ENCODE results near the gene BRSK2.

Gene BRSK2

GRCh38 chr11:1484695-1485503, 95.2 kb downstream of the BRSK2 start:
- DNase-seq: no peak

- no peak for DNase-seq
These were observed 95.8 kb downstream of the BRSK2 start for GRCh38 chr11:1485504-1485885.

GRCh38 chr11:1486054-1486825, 96.5 kb downstream of the BRSK2 start, which contains the start of gene MOB2:
MOB2 (minus strand) TSS chr11:1486779; CDS start chr11:1486556, 223 bp downstream.
- DNase-seq: no peak

- DNase-seq: no peak
These were observed 97.5 kb downstream of the BRSK2 start for GRCh38 chr11:1487091-1487850.

DNA sequence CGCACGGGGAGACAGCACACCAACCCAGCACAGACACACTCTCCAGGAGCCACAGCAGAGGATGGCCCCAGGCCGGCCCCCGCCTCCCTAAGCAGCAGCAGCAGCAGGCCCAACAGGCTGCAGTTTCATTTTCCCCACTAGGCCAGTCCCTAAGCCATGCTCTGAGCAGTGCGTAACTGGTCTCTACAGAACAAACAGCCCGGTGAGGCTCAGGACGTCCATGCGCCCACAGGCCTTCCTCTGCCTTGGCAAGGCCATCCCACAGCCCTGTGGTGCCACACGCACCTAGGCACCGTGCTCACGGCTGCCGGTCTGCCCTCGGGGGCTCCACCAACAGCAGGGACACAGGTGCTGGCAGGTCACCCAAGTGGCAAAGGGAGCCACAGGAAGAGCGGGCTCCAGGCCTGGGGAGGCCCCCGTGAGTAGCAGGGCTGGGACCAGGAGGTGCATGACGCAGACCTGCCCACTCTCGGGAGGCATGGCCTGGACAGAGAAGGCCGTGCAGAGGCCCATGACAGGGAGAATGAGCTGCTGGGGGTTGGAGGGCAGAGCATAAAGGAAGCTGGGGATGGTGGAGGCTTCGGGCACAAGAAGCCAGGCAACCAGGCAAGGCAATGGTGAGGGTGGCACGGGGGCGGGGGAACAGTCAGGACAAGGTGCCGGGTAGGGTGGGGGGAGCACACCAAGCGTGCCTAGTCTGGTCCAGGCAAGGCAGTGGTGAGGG, 98.3 kb downstream of the BRSK2 start:
- no peak for DNase-seq

DNA sequence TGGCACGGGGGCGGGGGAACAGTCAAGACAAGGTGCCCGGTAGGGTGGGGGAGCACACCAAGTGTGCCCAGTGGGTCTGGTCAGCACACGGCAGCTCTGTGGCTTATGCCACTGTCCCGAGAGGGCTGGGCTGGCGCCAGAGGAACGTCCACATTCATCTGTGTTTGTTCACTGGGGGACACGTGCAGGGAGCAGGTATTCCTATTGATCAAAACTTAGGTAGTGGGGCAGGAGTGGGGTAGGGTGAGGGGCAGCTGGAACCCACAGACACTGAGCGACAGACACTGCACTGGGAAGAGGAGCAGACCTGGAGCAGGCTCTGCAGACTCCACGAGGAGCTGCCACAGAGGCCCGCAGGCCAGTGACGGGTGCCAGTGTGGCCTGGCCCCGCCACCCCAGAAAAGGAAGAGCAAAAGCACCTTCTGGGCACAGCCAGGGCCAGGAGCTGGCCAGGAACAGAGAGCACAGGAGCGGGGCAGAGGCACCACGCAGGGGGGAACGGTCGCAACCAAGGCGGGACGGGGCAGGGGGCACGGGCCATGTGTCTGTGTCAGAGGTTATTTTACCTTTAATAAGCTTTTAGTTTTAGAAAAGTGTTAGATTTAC, 98.9 kb downstream of the BRSK2 start:
- DNase-seq: no peak

- no peak for DNase-seq
These were observed 100.9 kb downstream of the BRSK2 start for GRCh38 chr11:1490651-1491050.

DNA sequence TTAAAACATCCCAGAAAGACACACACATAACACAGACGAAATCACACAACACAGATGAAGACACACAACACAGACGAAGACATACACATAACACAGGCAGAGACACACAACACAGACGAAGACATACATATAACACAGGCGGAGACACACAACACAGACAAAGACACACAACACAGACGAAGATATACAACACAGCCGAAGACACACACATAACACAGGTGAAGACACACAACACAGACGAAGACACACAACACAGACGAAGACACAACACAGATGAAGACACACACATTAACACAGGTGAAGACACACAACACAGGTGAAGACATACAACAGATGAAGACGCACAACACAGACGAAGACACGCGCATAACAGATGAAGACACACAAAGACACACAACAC, 101.6 kb downstream of the BRSK2 start:
- DNase-seq: no peak

DNA sequence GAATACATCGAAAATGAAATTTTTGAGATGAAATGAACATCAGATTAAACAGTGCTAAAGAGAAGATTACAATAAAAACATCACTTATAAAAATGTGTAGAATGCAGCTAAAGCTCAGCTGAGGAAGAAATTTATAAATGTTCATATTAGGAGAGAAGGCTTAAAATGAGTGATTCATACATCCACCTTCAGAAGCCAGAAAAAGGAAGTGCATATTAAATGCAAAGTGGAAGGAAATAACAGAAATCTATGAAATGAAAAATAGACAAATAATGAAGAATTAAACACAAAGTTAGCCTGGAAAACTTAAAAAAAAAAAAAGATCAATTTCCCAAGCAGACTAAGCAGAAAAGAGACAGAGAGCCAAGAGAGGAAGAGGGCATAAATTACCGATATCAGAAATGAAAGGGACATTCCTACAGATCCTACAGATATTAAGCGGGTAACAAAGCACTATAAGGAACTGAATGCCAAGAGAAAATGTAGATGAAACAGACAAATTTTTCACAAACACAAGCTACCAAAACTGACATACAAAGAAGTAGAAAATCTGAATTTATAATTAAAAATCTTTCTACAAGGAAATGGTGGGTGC, 104.0 kb downstream of the BRSK2 start:
- no peak for DNase-seq

GRCh38 chr11:1494650-1495049, 104.9 kb downstream of the BRSK2 start:
- no peak for DNase-seq

DNA sequence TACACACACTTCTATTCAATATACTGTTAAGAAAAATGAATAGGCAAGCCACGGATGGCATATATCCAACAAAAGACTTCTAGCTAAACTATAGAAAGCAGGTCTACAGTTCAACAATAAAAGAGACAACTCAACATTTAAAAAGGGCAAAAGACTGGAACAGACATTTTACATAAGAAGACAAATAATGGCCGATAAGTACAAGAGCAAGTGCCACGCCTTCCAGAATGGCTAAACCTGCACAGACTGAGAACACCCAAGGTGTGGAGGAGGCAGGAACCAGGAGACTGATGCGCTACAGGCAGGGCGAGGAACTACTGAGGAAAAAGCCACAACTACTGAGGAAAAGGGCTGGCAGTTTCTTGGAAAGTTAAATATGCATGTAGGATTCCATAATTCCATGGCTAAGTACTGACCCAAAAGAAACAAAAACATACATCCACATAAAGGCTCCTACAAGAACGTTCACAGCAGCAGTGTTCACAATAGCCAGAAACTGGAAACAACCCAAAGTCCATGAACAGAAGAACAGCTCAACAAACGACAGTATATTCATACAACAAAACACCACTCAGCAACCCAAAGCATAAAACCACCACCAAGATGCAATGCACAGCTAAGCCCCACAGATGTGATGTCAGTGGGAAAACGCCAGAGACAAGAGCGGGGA, 106.5 kb downstream of the BRSK2 start:
- no peak for DNase-seq

- DNase-seq: no peak
These were observed 107.0 kb downstream of the BRSK2 start for GRCh38 chr11:1496761-1497095.

GRCh38 chr11:1497600-1497999, 107.9 kb downstream of the BRSK2 start:
- no peak for DNase-seq

DNA sequence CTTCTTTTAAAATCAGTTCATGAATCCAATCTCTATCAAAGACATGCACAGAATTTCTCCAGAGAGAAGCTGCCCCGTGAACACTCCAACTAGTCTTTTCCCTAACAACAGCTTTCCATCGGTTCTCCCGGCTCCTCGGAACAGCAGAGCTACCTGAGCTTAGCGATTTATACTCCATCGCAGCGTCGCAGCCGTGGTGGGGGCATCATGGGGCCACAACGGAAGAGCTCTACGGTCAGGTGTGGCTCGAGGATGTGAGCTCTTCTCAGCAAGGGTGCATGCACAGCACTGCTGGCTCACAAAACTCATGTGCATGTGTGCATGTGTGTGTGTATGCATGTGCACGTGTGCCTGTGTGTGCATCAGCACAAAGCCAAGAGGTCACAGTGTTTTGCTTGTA, 108.5 kb downstream of the BRSK2 start:
- no peak for DNase-seq

DNA sequence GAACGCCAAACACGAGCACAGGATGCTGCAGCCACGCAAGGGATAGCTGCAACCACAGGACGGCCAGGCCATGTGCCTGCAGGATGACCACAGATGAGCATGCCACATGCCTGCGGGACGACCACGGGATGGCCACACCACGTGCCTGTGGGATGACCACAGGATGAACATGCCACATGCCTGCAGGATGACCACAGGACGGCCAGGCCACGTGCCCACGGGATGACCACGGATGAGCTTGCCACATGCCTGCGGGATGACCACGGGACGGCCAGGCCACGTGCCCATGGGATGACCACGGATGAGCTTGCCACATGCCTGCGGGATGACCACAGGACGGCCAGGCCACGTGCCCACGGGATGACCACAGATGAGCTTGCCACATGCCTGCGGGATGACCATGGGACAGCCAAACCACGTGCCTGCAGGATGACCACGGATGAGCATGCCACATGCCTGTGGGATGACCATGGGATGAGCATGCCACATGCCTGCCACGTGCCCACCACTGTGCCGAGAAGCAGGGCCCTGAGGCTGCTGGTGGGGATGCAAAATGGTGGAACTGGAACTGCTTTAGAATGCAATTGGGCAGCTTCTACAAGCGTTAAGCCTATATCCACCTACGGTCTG, 109.6 kb downstream of the BRSK2 start:
- DNase-seq: no peak

DNA sequence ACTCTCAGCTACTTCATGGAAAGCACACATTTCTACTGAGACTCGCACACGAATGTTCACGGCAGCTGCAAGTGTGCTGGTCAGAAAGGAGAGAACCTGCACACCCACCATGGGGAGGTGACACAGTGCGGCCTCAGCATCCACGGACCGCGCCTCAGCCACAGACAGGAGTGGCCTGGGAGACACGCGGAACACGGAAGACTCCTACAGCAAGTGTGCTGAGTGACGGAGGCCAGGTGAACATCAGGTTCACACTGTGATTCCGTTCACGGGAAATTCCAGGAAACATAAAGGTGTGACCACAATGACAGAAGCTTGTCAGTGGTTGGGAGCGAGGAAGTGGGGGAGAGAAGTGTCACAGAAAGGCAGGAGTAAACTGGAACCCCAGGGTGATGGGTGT, 110.2 kb downstream of the BRSK2 start:
- no peak for DNase-seq

DNA sequence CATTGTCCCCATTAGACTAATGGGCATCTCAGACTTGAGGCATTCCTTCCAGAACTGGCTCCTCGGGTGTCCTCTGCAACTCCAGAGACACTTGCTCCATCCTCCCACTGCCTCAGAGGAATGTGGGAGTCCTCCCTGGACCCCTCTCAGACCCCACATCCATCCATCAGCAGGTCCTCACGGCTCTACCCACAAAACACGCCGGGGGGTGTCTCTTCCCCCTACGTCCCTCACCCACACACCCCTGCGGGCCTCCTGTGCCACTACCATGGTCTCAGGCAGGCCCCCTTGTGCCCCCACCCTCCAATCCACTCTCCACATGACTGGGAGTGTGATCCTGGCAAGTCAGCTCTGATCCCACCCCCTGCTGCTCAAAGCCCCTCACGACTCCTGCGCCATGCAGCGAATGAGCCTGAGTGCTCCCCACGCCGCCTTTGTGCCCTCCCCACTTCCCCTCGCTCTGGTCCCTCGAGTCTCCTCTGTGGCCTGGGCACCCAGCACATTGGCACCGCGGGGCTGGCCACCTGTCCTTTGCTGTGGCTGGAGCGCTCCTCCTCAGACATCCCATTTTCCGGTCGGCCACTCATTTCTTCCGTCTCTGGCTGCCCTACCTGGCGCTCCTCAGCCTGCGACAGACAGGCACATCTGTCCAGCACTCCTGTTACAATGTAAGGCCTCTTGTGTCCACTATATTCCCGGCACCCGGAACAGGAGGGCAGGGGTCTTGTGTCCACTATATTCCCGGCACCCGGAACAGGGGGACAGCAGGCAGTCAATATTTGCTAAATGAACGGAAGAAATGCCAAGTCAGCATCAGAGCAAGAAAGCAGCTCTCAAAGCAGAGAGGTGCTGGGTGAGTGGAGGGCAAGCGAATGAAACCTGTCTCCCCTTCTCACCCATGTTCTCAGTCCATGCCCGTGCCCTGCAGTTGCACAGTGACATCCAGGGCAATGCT, 111.0 kb downstream of the BRSK2 start:
- no peak for DNase-seq

DNA sequence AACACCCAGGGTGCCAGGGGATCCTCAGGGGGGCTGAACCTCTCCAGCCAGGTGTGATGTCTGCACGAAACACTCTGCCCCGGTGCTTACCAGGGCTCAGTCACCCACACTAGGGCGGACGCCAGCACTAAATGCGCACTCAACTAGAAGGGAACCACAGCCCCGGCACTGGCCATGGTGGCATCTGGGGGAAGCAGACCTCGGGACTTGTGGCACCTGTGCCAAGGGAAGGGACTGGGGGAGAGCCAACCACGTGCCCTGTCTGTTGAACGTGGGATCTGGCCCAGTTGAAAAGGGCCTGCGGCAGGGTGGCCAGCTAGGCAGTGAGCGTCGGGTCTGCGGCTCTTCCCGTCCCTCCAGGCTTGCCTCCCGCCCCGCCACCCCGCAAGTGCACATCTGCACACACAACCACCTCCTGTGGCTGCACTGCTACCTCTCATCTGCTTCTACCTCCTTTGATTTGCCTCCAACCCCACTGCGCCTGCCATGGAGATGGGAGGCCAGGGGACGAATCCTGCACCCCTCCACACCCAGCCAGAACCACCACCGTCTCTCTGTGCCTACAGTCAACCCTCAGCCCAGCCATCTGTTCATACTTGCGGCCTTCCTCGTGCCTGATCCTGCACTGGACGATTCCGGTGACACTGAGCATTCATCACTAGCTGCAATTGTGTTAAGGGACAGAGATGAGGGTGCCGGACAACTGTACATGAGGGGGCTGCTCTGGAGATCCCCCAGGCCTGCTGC, 111.9 kb downstream of the BRSK2 start:
- no peak for DNase-seq

All from KG1 (cell line).